SHP77 (cell line): Measurements from ENCODE around the gene DGKI.
"Not testable (repeated sequence)": the region's sequence is repeated elsewhere in the genome, so short reads cannot be mapped to it uniquely, and the experiment has no call there.

Experiments
- DNase-seq, 2 experiments: peaks; one replicate each; lab custom pipeline; 2025; lab: John Stamatoyannopoulos, UW

Gene DGKI

GRCh38 chr7:137835486-137836112, 11.2 kb downstream of the DGKI start:
- DNase-seq: no peak

GRCh38 chr7:137834552-137834951, 12.2 kb downstream of the DGKI start:
- DNase-seq: no peak

GRCh38 chr7:137832990-137833389, 13.8 kb downstream of the DGKI start:
- DNase-seq: not testable (repeated sequence)

- no peak for DNase-seq
Observed at GRCh38 chr7:137832382-137832781, 14.4 kb downstream of the DGKI start.

- DNase-seq: not testable (repeated sequence)
Observed at GRCh38 chr7:137831555-137831954, 15.2 kb downstream of the DGKI start.

GRCh38 chr7:137829337-137829992, 17.3 kb downstream of the DGKI start:
- DNase-seq: no peak

- DNase-seq: no peak
Observed at GRCh38 chr7:137828456-137828855, 18.3 kb downstream of the DGKI start.

GRCh38 chr7:137825489-137825888, 21.3 kb downstream of the DGKI start:
- no peak for DNase-seq

- no peak for DNase-seq
Observed at GRCh38 chr7:137820677-137821420, 25.9 kb downstream of the DGKI start.

GRCh38 chr7:137820156-137820555, 26.6 kb downstream of the DGKI start:
- no peak for DNase-seq

GRCh38 chr7:137818036-137818435, 28.7 kb downstream of the DGKI start:
- no peak for DNase-seq

GRCh38 chr7:137816696-137817320, 30.0 kb downstream of the DGKI start:
- DNase-seq: no peak

- no peak for DNase-seq
Observed at GRCh38 chr7:137813541-137813940, 33.2 kb downstream of the DGKI start.

GRCh38 chr7:137810248-137810647, 36.5 kb downstream of the DGKI start:
- no peak for DNase-seq

GRCh38 chr7:137804836-137805235, 41.9 kb downstream of the DGKI start:
- DNase-seq: no peak

- DNase-seq: no peak
Observed at GRCh38 chr7:137801491-137801890, 45.3 kb downstream of the DGKI start.

- no peak for DNase-seq
Observed at GRCh38 chr7:137801003-137801402, 45.8 kb downstream of the DGKI start.

- no peak for DNase-seq
Observed at GRCh38 chr7:137798073-137798763, 48.6 kb downstream of the DGKI start.

- DNase-seq: no peak
Observed at GRCh38 chr7:137795211-137795610, 51.6 kb downstream of the DGKI start.

- DNase-seq: no peak
Observed at GRCh38 chr7:137791930-137792329, 54.8 kb downstream of the DGKI start.

GRCh38 chr7:137790828-137791227, 55.9 kb downstream of the DGKI start:
- DNase-seq: no peak

- no peak for DNase-seq
Observed at GRCh38 chr7:137789215-137789882, 57.4 kb downstream of the DGKI start.
